HAP-1 (cell line): ENCODE measurements around the gene RBFA.

Source experiments
- DNase-seq, 2 experiments: peaks; one replicate each; pipeline ENCODE4 v3.0.0-alpha.2; 2016 to 2020; ENCODE audit warnings: low spot score in 2 of 2
- H3K27me3 ChIP-seq: fragments of 250-450 bp; sonication (Bioruptor Pico); 2 replicates; pipeline ENCODE4 v1.5.1; 2020; ENCODE audit warnings: low read depth, mild to moderate bottlenecking, moderate library complexity
- H3K36me3 ChIP-seq: fragments of 250-450 bp; sonication (Bioruptor Pico); replicated peaks from 2 replicates; pipeline ENCODE4 v1.5.1; 2020; ENCODE audit warnings: mild to moderate bottlenecking
- H3K4me1 ChIP-seq: fragments of 250-450 bp; sonication (Bioruptor Pico); 2 replicates; pipeline ENCODE4 v1.5.1; 2020; ENCODE audit warnings: mild to moderate bottlenecking
- H3K4me3 ChIP-seq: fragments of 250-450 bp; sonication (Bioruptor Pico); 2 replicates; pipeline ENCODE4 v1.5.1; 2020; ENCODE audit warnings: mild to moderate bottlenecking, moderate library complexity
- H3K9me3 ChIP-seq: fragments of 250-450 bp; sonication (Bioruptor Pico); 2 replicates; pipeline ENCODE4 v1.5.1; 2020; ENCODE audit warnings: mild to moderate bottlenecking, moderate library complexity
- in situ Hi-C: fragments of 300-500 bp; cut with MboI; formaldehyde crosslinking; loops from 3 replicates; pipeline ENCODE4 v1.14.3; 2020; ENCODE audit warnings: low sequenced_read_pairs, inconsistent platforms, mixed read lengths

RBFA gene

GRCh38 chr18:80068571-80069272 lies 34.5 kb downstream of the RBFA start:
- Histone ChIP-seq H3K36me3 (peaks cover 4% of the 10 kb centered on the region; the same call in 1 of the 2 replicates), H3K4me1 (peaks cover 23% of the 10 kb centered on the region), H3K9me3 (0 out of 2 replicates have a peak, but pooled peaks cover 2% of the 10 kb centered on the region), H3K4me3 (no peak overlapping the region), H3K27me3 (no peaks in the 10 kb centered on the region)
- DNase-seq: no peak
- in situ Hi-C loops: no loop called here

- in situ Hi-C loops: no loop called here
These were observed 36.6 kb downstream of the RBFA start for GRCh38 chr18:80070825-80071224.

GRCh38 chr18:80074183-80074582 lies 39.9 kb downstream of the RBFA start:
- 0 out of 2 replicates have a peak, but pooled peaks cover 2% of the 10 kb centered on the region for H3K9me3 ChIP-seq
- DNase-seq: no peak
- H3K4me3 ChIP-seq: no peak overlapping the region
- in situ Hi-C loops: no loop called here
- peaks cover 15% of the 10 kb centered on the region for H3K4me1 ChIP-seq
- H3K36me3 ChIP-seq: peaks cover 4% of the 10 kb centered on the region; the same call in 1 of the 2 replicates
- no peaks in the 10 kb centered on the region for H3K27me3 ChIP-seq

More at GRCh38 chr18:80070825-80071224, 36.6 kb downstream of the RBFA start:
- H3K9me3 ChIP-seq: 0 out of 2 replicates have a peak, but pooled peaks cover 2% of the 10 kb centered on the region
- no peak overlapping the region for H3K4me3 ChIP-seq
- no peaks in the 10 kb centered on the region for H3K27me3 ChIP-seq
- peaks cover 4% of the 10 kb centered on the region; the same call in 1 of the 2 replicates for H3K36me3 ChIP-seq
- DNase-seq: no peak
- H3K4me1 ChIP-seq: peaks cover 23% of the 10 kb centered on the region

- Histone ChIP-seq H3K4me3 (no peak overlapping the region), H3K4me1 (peaks cover 10% of the 10 kb centered on the region), H3K36me3 (peaks cover 4% of the 10 kb centered on the region; the same call in 1 of the 2 replicates), H3K27me3 (no peaks in the 10 kb centered on the region), H3K9me3 (0 out of 2 replicates have a peak, but pooled peaks cover 2% of the 10 kb centered on the region)
- DNase-seq: no peak
- in situ Hi-C loops: no loop called here
These were observed 40.5 kb downstream of the RBFA start for GRCh38 chr18:80074697-80075096.

- in situ Hi-C loops: no loop called here
- Histone ChIP-seq H3K4me3 (no peak overlapping the region), H3K27me3 (no peaks in the 10 kb centered on the region), H3K9me3 (no peaks in the 10 kb centered on the region), H3K4me1 (no peaks in the 10 kb centered on the region), H3K36me3 (no peaks in the 10 kb centered on the region)
- DNase-seq: no peak
These were observed 41.7 kb downstream of the RBFA start for GRCh38 chr18:80075940-80076339.

- no peaks in the 10 kb centered on the region for H3K27me3 ChIP-seq
- no peaks in the 10 kb centered on the region for H3K4me1 ChIP-seq
- no peak overlapping the region for H3K4me3 ChIP-seq
- no peaks in the 10 kb centered on the region for H3K9me3 ChIP-seq
- no peak for DNase-seq
- in situ Hi-C loops: no loop called here
- H3K36me3 ChIP-seq: no peaks in the 10 kb centered on the region
These were observed 42.1 kb downstream of the RBFA start for GRCh38 chr18:80076379-80076778.

GRCh38 chr18:80077873-80078272 lies 43.6 kb downstream of the RBFA start:
- DNase-seq: no peak
- Histone ChIP-seq H3K36me3 (no peaks in the 10 kb centered on the region), H3K4me3 (no peak overlapping the region), H3K9me3 (no peaks in the 10 kb centered on the region), H3K4me1 (no peaks in the 10 kb centered on the region), H3K27me3 (no peaks in the 10 kb centered on the region)
- in situ Hi-C loops: no loop called here
